Measurements from ENCODE around the gene ANK2.

- TF ChIP-seq POLR2AphosphoS5 (IDR thresholded peaks at IDR 0.05) (no peak), CTCF (IDR thresholded peaks at IDR 0.05) (no peak), POLR2A (IDR thresholded peaks at IDR 0.05) (no peak)
These were observed 349.1 kb downstream of the ANK2 start for GRCh38 chr4:113398441-113399143.
